Measurements from ENCODE around the gene DTD2. TPM values are rescaled to one million over a fixed set of nuclear protein-coding genes. Genes with fewer than 3 reads are reported as not detected.
"Not testable (repeated sequence)": the region's sequence is repeated elsewhere in the genome, so short reads cannot be mapped to it uniquely, and the experiment has no call there.

DTD2 gene
- polyA plus RNA-seq, 4 donors, result 5.4 to 16.4 (median 12.4) TPM

DNA sequence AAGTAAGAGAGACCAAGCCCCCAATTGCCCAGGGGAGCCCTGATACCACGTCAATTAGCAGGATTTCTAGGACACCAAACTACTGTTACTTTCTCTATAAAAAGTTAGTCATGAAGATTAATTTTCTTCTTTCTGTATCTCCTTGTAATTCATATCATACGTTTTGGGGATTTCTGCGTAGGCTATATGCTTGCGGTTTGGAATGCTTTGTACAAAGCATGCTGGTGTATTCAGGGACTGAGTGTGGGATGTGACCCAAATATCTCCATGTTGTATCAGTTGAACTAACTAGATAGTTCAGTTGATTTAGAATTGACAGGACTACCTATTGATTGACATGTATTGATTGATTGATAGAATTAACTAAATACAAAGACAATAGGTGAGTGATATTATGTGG, 22.9 kb upstream of the DTD2 start:
- H3K27me3 ChIP-seq (ENCODE audit: control insufficient read depth in 3 of 3, insufficient read depth in 3 of 3, low read length in 3 of 3), result no peaks in the 10 kb centered on the region
- FAIRE-seq (no peak), DNase-seq (no peak)
- no peak overlapping the region for H3K27ac ChIP-seq (ENCODE audit: low read depth in 1 of 3, low read length in 2 of 3)
- H3K4me1 ChIP-seq (ENCODE audit: control insufficient read depth in 3 of 3, insufficient read depth in 2 of 3, low read depth in 1 of 3, low read length in 2 of 3), result no peaks in the 10 kb centered on the region
- no peak overlapping the region for H3K4me3 ChIP-seq (ENCODE audit: low read depth in 1 of 3, low read length in 3 of 3)
- H3K9me3 ChIP-seq (ENCODE audit: control insufficient read depth in 2 of 2, insufficient read depth in 1 of 2, low read depth in 1 of 2, low read length in 1 of 2), result no peaks in the 10 kb centered on the region
- no peaks in the 10 kb centered on the region for H3K36me3 ChIP-seq (ENCODE audit: control insufficient read depth in 3 of 3, insufficient read depth in 2 of 3, low read depth in 1 of 3, low read length in 3 of 3)
- WGBS, 3 donors, result 78 to 92% (median 78%) methylated on average over 4 of the region's 4 CpGs

DNA sequence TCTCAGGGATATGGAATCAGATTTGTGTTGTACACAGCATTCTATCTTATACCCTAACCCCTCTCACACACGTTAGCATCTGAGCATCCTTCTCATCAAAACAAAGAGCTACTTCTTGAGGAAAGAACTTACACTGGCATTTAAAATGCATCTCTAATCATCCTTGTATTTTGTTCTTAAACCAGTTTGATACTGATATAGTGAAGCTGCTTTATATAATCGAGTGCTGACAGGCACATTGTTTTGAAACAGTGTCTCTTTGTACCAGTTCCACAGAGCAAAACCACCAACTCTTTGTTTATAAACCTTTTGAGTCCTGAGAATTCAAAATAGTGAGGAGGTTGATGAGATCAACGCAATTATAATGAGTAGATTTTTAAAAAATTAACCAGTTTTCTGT, 21.7 kb upstream of the DTD2 start:
- Histone ChIP-seq H3K27ac (ENCODE audit: low read depth in 1 of 3, low read length in 2 of 3) (no peak overlapping the region), H3K36me3 (ENCODE audit: control insufficient read depth in 3 of 3, insufficient read depth in 2 of 3, low read depth in 1 of 3, low read length in 3 of 3) (no peaks in the 10 kb centered on the region), H3K4me1 (ENCODE audit: control insufficient read depth in 3 of 3, insufficient read depth in 2 of 3, low read depth in 1 of 3, low read length in 2 of 3) (no peaks in the 10 kb centered on the region), H3K9me3 (ENCODE audit: control insufficient read depth in 2 of 2, insufficient read depth in 1 of 2, low read depth in 1 of 2, low read length in 1 of 2) (no peaks in the 10 kb centered on the region), H3K4me3 (ENCODE audit: low read depth in 1 of 3, low read length in 3 of 3) (no peak overlapping the region), H3K27me3 (ENCODE audit: control insufficient read depth in 3 of 3, insufficient read depth in 3 of 3, low read length in 3 of 3) (no peaks in the 10 kb centered on the region)
- FAIRE-seq, result no peak
- 67 to 77% (median 77%) methylated on average over 3 of the region's 3 CpGs for WGBS, 3 donors
- no peak for DNase-seq

DNA sequence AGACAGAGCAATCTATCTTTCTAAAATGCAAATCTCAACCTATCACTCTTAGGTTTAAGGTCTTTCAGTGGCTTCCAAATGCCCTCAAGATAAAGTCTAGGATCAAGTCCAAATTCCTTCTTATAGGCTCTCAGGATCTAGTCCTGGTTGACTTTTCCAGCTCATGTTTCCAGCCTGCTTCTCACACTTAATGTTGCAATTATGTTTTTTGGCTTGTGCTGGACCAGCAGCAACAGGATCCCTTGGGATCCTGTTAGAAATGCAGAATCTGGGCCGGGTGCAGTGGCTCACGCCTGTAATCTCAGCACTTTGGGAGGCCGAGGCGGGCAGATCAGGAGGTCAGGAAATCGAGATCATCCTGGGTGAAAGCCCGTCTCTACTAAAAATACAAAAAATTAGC, 19.9 kb upstream of the DTD2 start:
- DNase-seq, result no peak
- Histone ChIP-seq H3K27me3 (ENCODE audit: control insufficient read depth in 3 of 3, insufficient read depth in 3 of 3, low read length in 3 of 3) (no peaks in the 10 kb centered on the region), H3K9me3 (ENCODE audit: control insufficient read depth in 2 of 2, insufficient read depth in 1 of 2, low read depth in 1 of 2, low read length in 1 of 2) (no peaks in the 10 kb centered on the region), H3K27ac (ENCODE audit: low read depth in 1 of 3, low read length in 2 of 3) (no peak overlapping the region), H3K36me3 (ENCODE audit: control insufficient read depth in 3 of 3, insufficient read depth in 2 of 3, low read depth in 1 of 3, low read length in 3 of 3) (no peaks in the 10 kb centered on the region), H3K4me3 (ENCODE audit: low read depth in 1 of 3, low read length in 3 of 3) (peak overlapping the region in 1 of 3 donors; percentile 1), H3K4me1 (ENCODE audit: control insufficient read depth in 3 of 3, insufficient read depth in 2 of 3, low read depth in 1 of 3, low read length in 2 of 3) (no peaks in the 10 kb centered on the region)
- FAIRE-seq, result no peak
- 85 to 93% (median 90%) methylated on average over 6 of the region's 6 CpGs for WGBS, 3 donors

DNA sequence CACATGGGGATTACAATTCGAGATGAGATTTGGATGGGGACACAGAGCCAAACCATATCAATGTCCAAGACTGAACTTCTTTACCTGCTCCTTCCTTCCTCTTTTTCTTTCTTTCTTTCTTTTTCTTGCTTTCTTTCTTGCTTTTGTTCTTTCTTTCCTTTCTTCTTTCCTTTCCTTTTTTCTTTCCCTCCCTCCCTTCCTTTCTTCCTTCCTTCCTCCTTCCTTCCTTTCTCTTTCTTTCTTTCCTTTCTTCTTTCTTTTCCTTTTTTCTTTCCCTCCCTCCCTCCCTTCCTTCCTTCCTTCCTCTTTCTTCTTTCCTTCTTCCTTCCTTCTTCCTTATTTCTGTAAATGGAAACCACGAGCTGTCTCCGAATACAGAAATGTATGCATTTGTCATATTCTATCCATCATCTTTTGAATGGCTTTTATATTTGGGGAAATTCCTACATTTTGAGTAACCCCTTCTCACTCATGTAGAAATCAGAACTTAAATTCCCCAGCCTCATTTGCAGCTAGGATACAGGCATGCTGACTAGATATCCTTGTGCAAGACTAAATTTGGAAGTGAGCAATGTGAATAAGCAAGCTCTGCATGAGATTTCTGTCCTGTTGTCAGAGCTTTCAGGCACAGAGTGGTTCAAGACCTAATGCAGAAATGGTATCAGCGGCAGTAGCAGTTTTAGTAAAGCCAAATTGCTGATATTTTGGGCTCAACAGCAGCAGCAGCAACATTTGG, 19.0 kb upstream of the DTD2 start:
- FAIRE-seq (no peak), DNase-seq (no peak)
- Histone ChIP-seq H3K4me1 (ENCODE audit: control insufficient read depth in 3 of 3, insufficient read depth in 2 of 3, low read depth in 1 of 3, low read length in 2 of 3) (no peaks in the 10 kb centered on the region), H3K27me3 (ENCODE audit: control insufficient read depth in 3 of 3, insufficient read depth in 3 of 3, low read length in 3 of 3) (no peaks in the 10 kb centered on the region), H3K36me3 (ENCODE audit: control insufficient read depth in 3 of 3, insufficient read depth in 2 of 3, low read depth in 1 of 3, low read length in 3 of 3) (no peaks in the 10 kb centered on the region), H3K4me3 (ENCODE audit: low read depth in 1 of 3, low read length in 3 of 3) (no peak overlapping the region), H3K9me3 (ENCODE audit: control insufficient read depth in 2 of 2, insufficient read depth in 1 of 2, low read depth in 1 of 2, low read length in 1 of 2) (no peaks in the 10 kb centered on the region), H3K27ac (ENCODE audit: low read depth in 1 of 3, low read length in 2 of 3) (no peak overlapping the region)
- 79 to 88% (median 86%) methylated on average over 4 of the region's 4 CpGs for WGBS, 3 donors

DNA sequence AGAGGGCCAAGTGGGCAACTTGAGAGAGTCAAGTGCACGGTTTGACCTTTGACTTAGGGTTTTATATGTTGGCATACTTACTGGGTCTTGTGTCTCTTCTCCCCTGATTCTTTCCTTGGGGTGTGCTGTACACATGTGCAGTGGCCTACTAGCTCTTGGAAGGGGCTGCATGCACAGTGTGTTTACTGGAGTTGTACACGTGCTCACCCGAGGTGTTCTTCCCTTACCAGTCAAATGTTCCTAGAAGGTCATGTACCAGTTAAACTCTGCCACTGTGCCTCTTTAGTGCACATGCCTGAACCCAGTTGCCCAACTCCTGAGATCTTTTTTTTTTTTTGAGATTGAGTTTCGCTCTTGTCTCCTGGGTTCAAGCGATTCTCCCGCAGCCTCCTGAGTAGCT, 9.2 kb upstream of the DTD2 start:
- H3K4me1 ChIP-seq (ENCODE audit: control insufficient read depth in 3 of 3, insufficient read depth in 2 of 3, low read depth in 1 of 3, low read length in 2 of 3), result no peaks in the 10 kb centered on the region
- 82 to 83% (median 82%) methylated on average over 6 of the region's 6 CpGs for WGBS, 3 donors
- DNase-seq, result no peak
- no peaks in the 10 kb centered on the region for H3K36me3 ChIP-seq (ENCODE audit: control insufficient read depth in 3 of 3, insufficient read depth in 2 of 3, low read depth in 1 of 3, low read length in 3 of 3)
- no peaks in the 10 kb centered on the region for H3K27me3 ChIP-seq (ENCODE audit: control insufficient read depth in 3 of 3, insufficient read depth in 3 of 3, low read length in 3 of 3)
- no peak for FAIRE-seq
- peaks cover 0 to 4% of the 10 kb centered on the region in 2 donors for H3K9me3 ChIP-seq (ENCODE audit: control insufficient read depth in 2 of 2, insufficient read depth in 1 of 2, low read depth in 1 of 2, low read length in 1 of 2)
- no peak overlapping the region for H3K27ac ChIP-seq (ENCODE audit: low read depth in 1 of 3, low read length in 2 of 3)
- no peak overlapping the region for H3K4me3 ChIP-seq (ENCODE audit: low read depth in 1 of 3, low read length in 3 of 3)

DNA sequence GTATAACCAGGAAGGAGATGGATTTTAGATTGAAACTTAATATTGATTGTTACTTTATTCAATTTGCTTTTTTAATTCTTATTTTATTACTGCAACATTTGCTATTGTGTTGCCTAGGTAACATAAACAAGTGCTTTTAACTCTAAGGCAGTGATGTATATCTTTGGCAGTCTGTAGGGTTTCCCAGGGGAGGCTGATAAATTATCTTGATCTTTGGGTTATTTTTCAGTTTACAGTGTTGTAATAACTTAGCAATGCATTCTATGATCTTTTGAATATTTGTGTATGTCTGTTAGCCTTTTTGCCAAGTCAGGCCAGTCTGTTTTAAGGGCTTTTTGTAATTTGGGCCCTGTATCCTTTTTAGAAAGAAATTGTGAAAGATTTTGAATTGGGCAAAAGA, 7.8 kb upstream of the DTD2 start:
- Histone ChIP-seq H3K27me3 (ENCODE audit: control insufficient read depth in 3 of 3, insufficient read depth in 3 of 3, low read length in 3 of 3) (no peaks in the 10 kb centered on the region), H3K4me3 (ENCODE audit: low read depth in 1 of 3, low read length in 3 of 3) (no peak overlapping the region), H3K4me1 (ENCODE audit: control insufficient read depth in 3 of 3, insufficient read depth in 2 of 3, low read depth in 1 of 3, low read length in 2 of 3) (no peaks in the 10 kb centered on the region), H3K9me3 (ENCODE audit: control insufficient read depth in 2 of 2, insufficient read depth in 1 of 2, low read depth in 1 of 2, low read length in 1 of 2) (peaks cover 0 to 4% of the 10 kb centered on the region in 2 donors), H3K36me3 (ENCODE audit: control insufficient read depth in 3 of 3, insufficient read depth in 2 of 3, low read depth in 1 of 3, low read length in 3 of 3) (no peaks in the 10 kb centered on the region), H3K27ac (ENCODE audit: low read depth in 1 of 3, low read length in 2 of 3) (no peak overlapping the region)
- DNase-seq (no peak), FAIRE-seq (no peak)

DNA sequence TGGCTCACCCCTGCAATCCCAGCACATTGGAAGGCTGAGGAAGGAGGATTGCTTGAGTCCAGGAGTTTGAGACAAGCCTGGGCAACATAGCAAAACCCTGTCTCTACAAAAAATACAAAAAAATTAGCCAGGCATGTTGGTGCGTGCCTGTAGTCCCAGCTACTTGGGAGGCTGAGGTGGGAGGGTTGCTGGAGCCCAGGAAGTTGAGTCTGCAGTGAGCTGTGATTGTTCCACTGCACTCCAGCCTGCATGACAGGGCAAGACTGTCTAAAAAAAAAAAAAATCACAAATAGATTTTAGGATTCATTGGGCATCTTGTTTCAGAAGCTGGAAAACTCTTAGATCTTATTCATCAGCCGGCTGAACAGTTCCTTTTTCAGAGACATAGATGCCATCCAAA, 5.1 kb upstream of the DTD2 start:
- H3K27me3 ChIP-seq (ENCODE audit: control insufficient read depth in 3 of 3, insufficient read depth in 3 of 3, low read length in 3 of 3); H3K4me3 ChIP-seq (ENCODE audit: low read depth in 1 of 3, low read length in 3 of 3); FAIRE-seq; DNase-seq; H3K9me3 ChIP-seq (ENCODE audit: control insufficient read depth in 2 of 2, insufficient read depth in 1 of 2, low read depth in 1 of 2, low read length in 1 of 2); H3K27ac ChIP-seq (ENCODE audit: low read depth in 1 of 3, low read length in 2 of 3); H3K36me3 ChIP-seq (ENCODE audit: control insufficient read depth in 3 of 3, insufficient read depth in 2 of 3, low read depth in 1 of 3, low read length in 3 of 3): not testable (repeated sequence)
- 80 to 91% (median 87%) methylated on average over 2 of the region's 2 CpGs for WGBS, 3 donors
- H3K4me1 ChIP-seq (ENCODE audit: control insufficient read depth in 3 of 3, insufficient read depth in 2 of 3, low read depth in 1 of 3, low read length in 2 of 3), result peaks cover 0 to 10% (median 0%) of the 10 kb centered on the region in 3 donors

DNA sequence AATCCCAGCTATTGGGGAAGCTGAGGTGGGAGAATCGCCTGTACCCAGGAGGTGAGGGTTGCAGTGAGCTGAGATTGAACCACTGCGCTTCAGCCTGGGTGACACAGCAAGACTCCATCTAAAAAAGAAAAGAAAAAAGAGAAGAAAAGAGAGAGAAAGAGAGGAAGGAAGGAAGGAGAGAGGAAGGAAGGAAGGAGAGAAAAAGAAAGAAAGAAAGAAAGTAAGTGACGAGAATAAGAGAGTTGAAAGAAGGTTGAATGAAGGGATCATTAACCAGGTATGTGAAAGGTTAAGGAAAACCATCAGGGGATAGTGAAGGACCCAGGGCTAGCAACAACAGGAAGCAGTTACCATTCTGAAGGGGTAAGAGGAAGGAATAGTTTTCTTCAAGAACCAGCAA, 4.2 kb upstream of the DTD2 start:
- Histone ChIP-seq H3K36me3 (ENCODE audit: control insufficient read depth in 3 of 3, insufficient read depth in 2 of 3, low read depth in 1 of 3, low read length in 3 of 3) (no peaks in the 10 kb centered on the region), H3K4me3 (ENCODE audit: low read depth in 1 of 3, low read length in 3 of 3) (no peak overlapping the region), H3K4me1 (ENCODE audit: control insufficient read depth in 3 of 3, insufficient read depth in 2 of 3, low read depth in 1 of 3, low read length in 2 of 3) (peaks cover 0 to 10% (median 0%) of the 10 kb centered on the region in 3 donors), H3K9me3 (ENCODE audit: control insufficient read depth in 2 of 2, insufficient read depth in 1 of 2, low read depth in 1 of 2, low read length in 1 of 2) (peaks cover 0 to 3% of the 10 kb centered on the region in 2 donors), H3K27me3 (ENCODE audit: control insufficient read depth in 3 of 3, insufficient read depth in 3 of 3, low read length in 3 of 3) (no peaks in the 10 kb centered on the region), H3K27ac (ENCODE audit: low read depth in 1 of 3, low read length in 2 of 3) (no peak overlapping the region)
- FAIRE-seq, result no peak
- WGBS, 3 donors, result 82 to 89% (median 87%) methylated on average over 3 of the region's 3 CpGs
- DNase-seq, result no peak

Data from small intestine (tissue), 7 donors.